GM06990 (cell line): ENCODE results near the gene WWC2.

Source experiments
- DNase-seq: peaks from one replicate; pipeline ENCODE4 v3.0.0-alpha.2; 2011; ENCODE audit not compliant: insufficient read length; ENCODE audit errors: extremely low read depth
- H3K27me3 ChIP-seq: replicated peaks from 2 replicates; pipeline ENCODE4 v1.6.0; 2011; ENCODE audit warnings: low read length; ENCODE audit not compliant: control insufficient read depth, insufficient read depth
- H3K36me3 ChIP-seq: 2 replicates; pipeline ENCODE4 v1.5.1; 2011; ENCODE audit warnings: low read length; ENCODE audit not compliant: control insufficient read depth, insufficient read depth
- H3K4me3 ChIP-seq: replicated peaks from 2 replicates; pipeline ENCODE4 v1.5.1; 2011; ENCODE audit warnings: low read depth, mild to moderate bottlenecking, control low read depth, low read length
- CTCF ChIP-seq: IDR thresholded peaks from 2 replicates; pipeline ENCODE4 v1.5.1; 2011; ENCODE audit warnings: low read length, control low read depth, mild to moderate bottlenecking, inconsistent platforms; ENCODE audit not compliant: insufficient read depth, poor library complexity, severe bottlenecking

The WWC2 gene

DNA sequence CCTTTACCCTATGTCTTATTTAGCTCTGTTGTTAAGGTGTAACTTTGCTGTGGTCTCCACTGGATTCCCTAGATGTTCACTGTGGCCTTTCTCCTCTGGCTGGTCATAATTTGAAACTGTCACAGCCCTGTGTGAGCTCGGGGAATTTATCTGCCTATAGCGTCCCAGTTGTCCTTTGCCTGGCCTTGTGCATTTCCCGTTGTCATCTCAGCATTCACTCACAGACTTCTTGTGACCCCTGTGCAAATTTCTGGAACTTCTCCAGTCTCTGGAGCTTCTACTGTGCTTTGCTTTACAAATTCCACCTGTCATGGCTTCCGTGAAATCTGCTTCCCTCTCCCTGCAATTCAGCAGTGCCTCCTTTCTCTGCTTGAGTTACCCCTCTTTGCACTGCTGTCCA is 106.7 kb downstream of the WWC2 start:
- no peak for DNase-seq
- no peaks in the 10 kb centered on the region; the same call in 1 of the 2 replicates for H3K27me3 ChIP-seq
- no peak overlapping the region for H3K4me3 ChIP-seq
- H3K36me3 ChIP-seq, result no peaks in the 10 kb centered on the region
- no peak for TF ChIP-seq CTCF

- TF ChIP-seq CTCF, result no peak
- H3K36me3 ChIP-seq, result no peaks in the 10 kb centered on the region
- DNase-seq, result no peak
- H3K4me3 ChIP-seq, result no peak overlapping the region
- no peaks in the 10 kb centered on the region; the same call in 1 of the 2 replicates for H3K27me3 ChIP-seq
These were observed 112.5 kb downstream of the WWC2 start for GRCh38 chr4:183211533-183211932.

- no peak for TF ChIP-seq CTCF
- Histone ChIP-seq H3K36me3 (no peaks in the 10 kb centered on the region), H3K27me3 (no peaks in the 10 kb centered on the region), H3K4me3 (no peak overlapping the region)
- DNase-seq, result no peak
These were observed 114.9 kb downstream of the WWC2 start for GRCh38 chr4:183213996-183214395.

GRCh38 chr4:183214912-183215488 is 115.9 kb downstream of the WWC2 start:
- no peaks in the 10 kb centered on the region for H3K27me3 ChIP-seq
- H3K4me3 ChIP-seq, result no peak overlapping the region
- H3K36me3 ChIP-seq, result no peaks in the 10 kb centered on the region
- no peak for DNase-seq
- no peak for TF ChIP-seq CTCF

- H3K27me3 ChIP-seq, result no peaks in the 10 kb centered on the region
- DNase-seq, result no peak
- H3K36me3 ChIP-seq, result no peaks in the 10 kb centered on the region
- H3K4me3 ChIP-seq, result no peak overlapping the region
- no peak for TF ChIP-seq CTCF
These were observed 121.2 kb downstream of the WWC2 start for GRCh38 chr4:183220236-183220635.

- DNase-seq, result no peak
- no peaks in the 10 kb centered on the region for H3K36me3 ChIP-seq
These were observed 124.0 kb downstream of the WWC2 start for GRCh38 chr4:183223053-183223452.

More at GRCh38 chr4:183223053-183223452, 124.0 kb downstream of the WWC2 start:
- H3K27me3 ChIP-seq, result no peaks in the 10 kb centered on the region
- TF ChIP-seq CTCF, result no peak
- H3K4me3 ChIP-seq, result no peak overlapping the region
